Measurements from ENCODE around the gene CSF3R.
"Not testable (repeated sequence)": the region's sequence is repeated elsewhere in the genome, so short reads cannot be mapped to it uniquely, and the experiment has no call there.

CSF3R gene

GRCh38 chr1:36513676-36514473, 31.2 kb upstream of the CSF3R start:
- no peak for DNase-seq (ENCODE audit: low spot score)

GRCh38 chr1:36512842-36513241, 30.1 kb upstream of the CSF3R start:
- DNase-seq (ENCODE audit: low spot score) = no peak

- no peak for DNase-seq (ENCODE audit: low spot score)
Measured at GRCh38 chr1:36511804-36512798, 29.4 kb upstream of the CSF3R start.

DNA sequence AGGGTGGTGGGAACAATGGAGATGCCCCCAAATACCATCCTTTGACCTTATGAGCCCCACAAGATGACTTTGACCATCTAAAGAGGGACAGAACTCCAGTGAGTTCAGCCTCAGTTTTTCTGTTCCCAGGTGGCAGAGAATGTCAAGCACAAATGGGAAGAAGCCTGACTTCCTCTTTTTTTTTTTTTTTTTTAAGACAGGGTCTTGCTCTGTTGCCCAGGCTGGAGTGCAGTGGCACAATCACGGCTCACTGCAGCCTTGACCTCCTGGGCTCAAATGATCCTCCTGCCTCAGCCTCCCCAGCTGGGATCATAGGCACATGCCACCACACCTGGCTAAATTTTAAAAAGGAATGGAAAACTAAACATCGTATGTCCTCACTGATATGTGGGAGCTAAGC, 28.5 kb upstream of the CSF3R start:
- not testable (repeated sequence) for DNase-seq (ENCODE audit: low spot score)

- no peak for DNase-seq (ENCODE audit: low spot score)
Measured at GRCh38 chr1:36510418-36510817, 27.7 kb upstream of the CSF3R start.

- no peak for DNase-seq (ENCODE audit: low spot score)
Measured at GRCh38 chr1:36508257-36508656, 25.5 kb upstream of the CSF3R start.

GRCh38 chr1:36506276-36506920, 23.7 kb upstream of the CSF3R start:
- no peak for DNase-seq (ENCODE audit: low spot score)

DNA sequence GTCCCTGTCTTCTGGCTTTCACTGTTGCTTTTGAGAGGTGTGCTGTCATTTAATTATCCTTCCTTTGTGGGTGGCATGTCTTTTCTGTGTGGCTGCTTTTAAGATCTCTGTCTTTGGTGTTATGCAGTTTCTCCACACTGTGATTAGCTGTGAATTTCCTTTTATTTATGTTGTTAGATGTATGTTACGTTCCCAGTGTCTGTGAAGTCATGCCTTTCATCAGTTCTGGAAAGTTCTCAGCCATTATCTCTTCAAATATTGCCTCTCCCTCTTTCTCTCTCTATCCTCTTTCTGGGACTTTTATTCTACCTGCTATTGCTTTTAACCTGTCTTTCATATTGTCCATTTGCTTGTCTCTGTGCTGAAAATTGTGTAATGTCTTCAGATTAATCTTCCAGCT, 21.0 kb upstream of the CSF3R start:
- no peak for DNase-seq (ENCODE audit: low spot score)

DNA sequence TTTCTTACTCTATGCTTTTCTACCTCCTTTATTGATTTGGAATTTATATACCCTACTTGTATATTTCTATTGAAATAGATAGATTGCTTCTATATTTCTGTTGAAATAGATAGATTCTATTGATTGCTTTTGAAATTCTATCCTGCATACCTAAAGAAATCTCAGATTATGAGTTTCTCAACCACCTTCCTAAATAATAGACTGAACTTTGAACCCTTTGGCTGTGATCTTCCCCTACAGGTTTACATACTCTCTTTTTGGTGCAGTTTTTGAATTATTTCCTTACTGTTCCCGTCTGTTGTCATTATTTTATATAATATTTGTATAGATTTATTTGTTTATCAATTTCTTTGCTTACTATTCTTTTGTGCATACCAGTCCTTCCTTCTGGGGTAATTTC, 20.4 kb upstream of the CSF3R start:
- DNase-seq (ENCODE audit: low spot score) = no peak

- DNase-seq (ENCODE audit: low spot score) = no peak
Measured at GRCh38 chr1:36502616-36503015, 19.9 kb upstream of the CSF3R start.

- not testable (repeated sequence) for DNase-seq (ENCODE audit: low spot score)
Measured at GRCh38 chr1:36501911-36502310, 19.2 kb upstream of the CSF3R start.

DNA sequence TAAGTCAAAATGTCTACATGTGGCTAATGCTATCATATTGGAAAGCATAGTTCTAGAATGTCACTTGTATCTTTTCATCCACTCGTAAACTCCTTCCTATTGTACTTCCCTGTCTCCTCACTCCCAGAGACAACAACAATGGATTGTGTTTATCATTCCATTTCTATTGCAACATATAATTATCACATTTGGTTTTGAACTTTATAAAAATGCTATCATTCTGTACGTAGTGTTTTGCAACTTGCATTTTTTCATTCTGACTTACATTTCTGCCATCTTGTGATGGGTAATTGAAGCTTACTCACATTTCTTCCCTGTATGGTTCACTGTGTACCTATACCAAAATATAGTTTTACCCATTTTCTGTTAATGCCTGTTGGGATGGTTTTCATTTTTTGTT, 14.5 kb upstream of the CSF3R start:
- no peak for DNase-seq (ENCODE audit: low spot score)

GRCh38 chr1:36494971-36495370, 12.3 kb upstream of the CSF3R start:
- no peak for DNase-seq (ENCODE audit: low spot score)

DNA sequence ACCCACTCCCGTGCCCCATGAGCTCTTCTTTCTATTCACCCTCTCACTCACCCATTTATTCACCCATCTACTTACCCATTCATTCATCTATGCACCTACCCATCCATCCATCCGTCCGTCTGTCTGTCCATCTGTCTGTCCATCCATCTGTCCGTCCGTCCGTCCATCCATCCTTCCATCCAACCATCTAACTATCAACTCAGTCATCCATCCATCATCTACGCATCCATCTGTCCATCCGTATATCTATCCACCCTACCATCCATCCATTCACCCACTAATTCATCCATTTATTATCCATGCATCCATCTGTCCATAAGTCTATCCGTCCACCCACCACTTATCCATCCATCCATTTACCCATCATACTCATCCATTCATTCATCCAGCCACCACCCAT, 10.8 kb upstream of the CSF3R start:
- DNase-seq (ENCODE audit: low spot score) = no peak

DNA sequence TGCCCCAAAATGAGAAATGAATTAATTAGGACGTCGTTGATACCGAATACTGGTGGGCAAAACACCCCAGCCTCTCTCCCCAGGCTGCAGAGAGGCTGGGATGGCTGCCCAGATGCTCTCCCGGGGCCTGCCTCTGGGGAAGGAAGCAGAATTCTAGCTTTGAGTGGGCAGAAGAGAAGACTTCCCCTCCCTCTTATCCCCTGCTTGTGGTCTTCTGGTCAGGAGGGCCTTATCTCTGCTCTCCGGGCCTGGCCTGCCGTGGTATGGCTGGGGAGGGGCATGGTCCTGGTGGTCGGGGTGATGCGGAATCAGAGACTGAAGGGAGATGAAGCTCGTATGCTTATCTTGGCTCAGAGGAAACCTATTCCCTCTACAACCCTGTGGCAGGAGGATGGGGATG, 9.8 kb upstream of the CSF3R start:
- DNase-seq (ENCODE audit: low spot score) = no peak

- not testable (repeated sequence) for DNase-seq (ENCODE audit: low spot score)
Measured at GRCh38 chr1:36489258-36490051, 6.7 kb upstream of the CSF3R start.

DNA sequence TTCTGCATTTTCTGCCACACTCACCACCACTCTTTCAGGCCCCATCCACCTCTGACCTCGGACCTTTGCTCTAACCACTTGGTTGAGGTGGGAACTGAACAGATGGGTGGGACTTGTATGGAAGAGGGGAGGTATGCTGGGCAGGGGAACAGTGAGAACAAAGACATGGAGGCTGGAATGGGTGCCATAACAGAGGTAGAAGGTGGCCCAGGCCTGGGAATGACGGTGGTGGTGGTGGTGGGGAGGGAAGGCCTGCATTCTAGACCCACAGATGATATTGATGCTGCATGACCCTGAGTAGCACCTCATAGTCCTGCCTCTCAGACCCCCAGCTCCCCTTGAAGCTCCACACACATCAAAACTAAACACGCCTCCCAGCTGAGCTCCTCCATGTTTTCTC, 5.2 kb upstream of the CSF3R start:
- DNase-seq (ENCODE audit: low spot score) = no peak

DNA sequence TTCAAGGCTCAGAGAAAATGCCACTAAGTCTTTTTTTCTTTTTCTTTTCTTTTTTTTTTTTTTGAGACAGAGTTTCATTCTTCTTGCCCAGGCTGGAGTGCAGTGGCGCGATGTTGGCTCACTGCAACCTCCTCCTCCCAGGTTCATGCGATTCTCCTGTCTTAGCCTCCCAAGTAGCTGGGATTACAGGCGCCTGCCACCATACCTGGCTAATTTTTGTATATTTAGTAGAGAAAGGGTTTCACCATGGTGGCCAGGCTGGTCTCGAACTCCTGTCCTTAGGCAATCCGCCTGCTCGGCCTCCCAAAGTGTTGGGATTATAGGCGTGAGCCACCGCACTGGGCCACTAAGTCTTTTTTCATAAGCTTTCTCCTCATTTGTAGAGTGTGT, 4.6 kb upstream of the CSF3R start:
- not testable (repeated sequence) for DNase-seq (ENCODE audit: low spot score)

- DNase-seq (ENCODE audit: low spot score) = no peak
Measured at GRCh38 chr1:36486439-36487335, 4.0 kb upstream of the CSF3R start.

DNA sequence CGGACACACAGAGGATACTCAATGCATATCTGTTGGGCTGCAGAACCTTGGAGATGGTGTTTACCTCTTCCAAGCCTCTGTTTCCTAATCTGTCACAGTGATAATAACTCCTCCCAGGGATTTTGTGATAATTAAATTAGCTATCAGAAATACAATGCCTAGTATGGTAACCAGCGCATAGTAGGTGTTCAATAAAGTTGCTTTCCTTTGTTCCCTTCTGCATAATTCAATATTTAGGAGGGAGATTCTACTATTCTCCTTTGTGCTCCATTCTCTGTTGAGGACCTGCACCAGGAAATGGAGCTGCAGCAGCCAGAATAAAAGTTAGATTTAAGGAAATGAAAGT, 3.4 kb upstream of the CSF3R start:
- DNase-seq (ENCODE audit: low spot score) = no peak

- no peak for DNase-seq (ENCODE audit: low spot score)
Measured at GRCh38 chr1:36484099-36484498, 1.4 kb upstream of the CSF3R start.
